HG02973 (cell line): ENCODE measurements around the gene FAM186B.

Experiments
- ATAC-seq: cut with Tn5 transposase; IDR thresholded peaks from one replicate; pipeline ENCODE4 v1.9.1; 2021; ENCODE audit warnings: moderate library complexity; ENCODE audit not compliant: unreplicated experiment

Gene FAM186B

DNA sequence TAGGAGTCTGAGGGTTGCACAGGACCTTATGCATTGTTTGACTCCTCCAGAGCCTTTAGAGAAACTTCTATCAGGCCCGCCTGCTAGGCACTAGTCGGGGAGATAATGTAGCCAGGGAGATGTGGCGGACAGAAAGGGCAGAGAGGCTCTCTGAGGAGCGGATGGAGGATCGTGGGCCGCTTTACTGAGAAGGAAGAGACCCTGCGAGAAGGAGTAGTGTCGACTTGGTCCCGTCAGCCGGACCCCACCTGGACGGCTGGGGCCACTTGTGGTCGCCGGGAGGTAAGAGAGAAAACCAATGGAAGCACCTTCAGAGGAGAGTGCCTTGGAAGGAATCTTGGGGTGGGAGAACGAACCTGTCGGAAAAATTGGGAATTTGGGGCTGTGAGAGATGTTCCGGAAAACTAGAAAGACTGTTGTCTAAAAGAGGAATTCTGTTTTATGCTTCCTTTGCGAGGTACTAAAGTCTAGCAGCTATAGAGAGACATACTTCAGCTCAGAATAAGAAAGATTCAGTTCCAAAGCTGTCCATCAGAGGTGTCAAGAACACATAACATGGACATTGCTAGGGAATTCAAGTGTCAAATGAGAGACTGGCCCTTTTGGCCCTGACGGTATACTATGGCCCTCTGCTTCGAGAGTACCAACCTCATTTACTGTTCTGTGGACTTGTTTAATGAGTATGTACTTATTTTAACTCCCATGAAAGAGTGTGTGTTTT is 36.8 kb downstream of the FAM186B start:
- peak; percentile 10 for ATAC-seq

DNA sequence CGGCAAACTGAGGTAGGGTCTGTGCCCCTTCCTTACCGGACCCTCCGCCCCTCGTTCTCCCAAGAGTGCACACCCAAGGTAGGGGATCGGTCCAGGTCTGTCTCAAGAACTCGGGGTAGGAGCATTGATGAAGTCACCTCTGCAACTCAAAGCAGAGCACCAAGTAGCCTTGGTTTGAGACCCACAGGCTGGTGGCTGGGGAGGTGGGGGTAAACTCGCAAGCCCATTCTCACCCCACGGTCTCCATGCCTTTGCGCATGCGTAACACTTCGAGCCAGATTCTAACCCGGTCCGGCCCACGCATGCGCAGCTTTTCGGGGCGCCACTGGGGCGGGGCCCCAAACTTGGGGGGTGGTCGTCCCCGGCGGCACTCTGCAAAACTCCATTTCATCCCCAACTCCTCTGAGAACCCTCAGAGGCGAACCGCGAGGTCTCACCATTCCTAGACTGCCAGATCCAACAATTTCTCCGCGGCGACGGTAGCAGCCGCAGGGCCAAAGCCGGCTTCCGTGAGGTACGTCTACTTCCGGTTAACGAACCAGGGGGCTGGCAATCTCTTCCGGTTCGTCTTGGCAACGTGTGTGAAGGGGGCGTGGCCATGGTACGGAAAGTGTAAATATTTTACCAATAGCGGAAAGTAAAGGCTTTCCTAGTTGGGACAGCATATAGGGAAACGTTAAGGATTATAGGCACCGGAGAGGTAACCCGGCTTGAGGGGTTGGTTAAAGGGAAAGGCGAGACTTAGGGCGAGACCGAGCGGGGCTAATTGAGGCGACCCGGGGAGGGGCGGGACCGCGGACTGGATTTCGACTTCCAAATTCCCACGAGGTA is 37.6 kb downstream of the FAM186B start, which contains the start of gene MCRS1:
Gene MCRS1 (minus strand): TSS at position 532 of the 831 bp plus-strand sequence. CDS start 1,411 bp downstream, outside the sequence.
- ATAC-seq, result peak; percentile 78

DNA sequence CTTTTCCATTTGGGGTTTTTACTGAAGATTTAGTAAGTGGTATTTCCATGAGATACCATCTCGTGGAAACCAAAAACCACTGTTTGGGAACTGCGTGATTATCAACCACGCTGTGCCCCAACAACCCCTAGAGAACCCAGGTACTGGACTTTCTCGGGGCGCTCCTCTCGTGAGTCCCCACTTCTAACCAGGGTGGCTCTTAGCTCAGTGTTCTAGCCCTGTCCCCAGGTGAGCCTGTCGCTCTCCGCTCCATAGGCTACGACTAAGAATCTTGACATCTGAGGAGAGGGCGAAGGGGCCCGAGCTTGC is 38.2 kb downstream of the FAM186B start:
- peak; percentile 8 for ATAC-seq

DNA sequence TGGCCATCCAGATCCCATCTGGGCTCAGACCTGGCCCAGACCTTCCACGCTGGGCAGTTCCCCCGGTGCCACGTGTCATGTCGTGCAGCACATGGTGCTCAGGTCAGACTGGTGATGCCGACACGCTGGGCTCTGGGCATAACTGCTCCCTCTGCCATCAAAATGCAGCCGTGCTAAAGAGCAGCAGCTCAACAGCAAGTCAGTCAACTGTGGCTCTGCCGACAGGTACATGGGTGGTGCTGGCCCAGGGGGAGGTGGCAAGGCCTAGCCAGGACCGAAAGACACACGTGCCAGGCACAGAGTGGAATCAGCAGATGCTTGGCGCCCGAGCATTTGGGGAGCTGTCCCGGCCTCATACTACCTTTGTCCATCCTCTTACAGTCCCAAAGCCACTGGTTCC is 39.1 kb downstream of the FAM186B start:
- ATAC-seq, result no peak

DNA sequence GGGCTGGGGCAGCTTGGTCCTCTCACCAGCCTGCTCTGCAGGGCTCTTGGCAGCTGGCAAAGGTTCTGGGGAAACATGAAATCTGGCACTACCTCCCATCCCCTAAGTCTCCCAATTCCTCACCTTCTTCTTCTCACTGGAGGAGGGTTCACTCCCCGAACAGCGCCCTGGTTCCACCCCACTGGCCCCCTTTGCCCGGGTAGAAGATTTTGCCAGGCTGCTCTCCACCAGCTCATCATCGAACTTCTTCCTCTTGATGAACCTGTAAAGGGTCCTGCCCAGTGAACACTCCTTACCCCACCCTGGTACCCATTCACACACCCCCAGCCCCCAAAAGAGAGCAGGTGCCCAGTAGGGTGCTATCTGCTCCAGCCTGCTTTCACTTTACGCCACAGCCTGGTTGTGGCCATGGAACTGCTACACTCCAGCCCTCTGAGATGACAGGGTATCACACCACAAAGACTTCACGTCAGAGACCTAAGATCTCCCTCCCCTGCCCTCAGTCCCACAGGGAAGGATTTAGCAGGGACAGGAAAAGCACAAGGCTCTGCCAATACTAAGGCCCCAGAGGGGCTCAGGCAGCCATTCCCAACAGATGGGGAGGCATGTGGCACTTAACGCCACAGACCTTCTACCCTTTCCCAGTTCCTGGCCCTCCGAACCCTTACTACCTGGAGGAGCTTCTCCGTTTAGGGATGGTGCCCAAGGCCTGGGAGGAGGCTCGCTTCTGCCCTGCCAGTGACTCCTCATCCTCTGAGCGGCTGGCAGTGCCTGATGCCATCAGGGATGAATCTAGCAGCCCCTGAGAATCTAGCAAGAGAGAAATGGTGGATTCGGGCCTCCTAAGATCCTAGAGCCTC is 39.8 kb downstream of the FAM186B start:
- ATAC-seq, result no peak

DNA sequence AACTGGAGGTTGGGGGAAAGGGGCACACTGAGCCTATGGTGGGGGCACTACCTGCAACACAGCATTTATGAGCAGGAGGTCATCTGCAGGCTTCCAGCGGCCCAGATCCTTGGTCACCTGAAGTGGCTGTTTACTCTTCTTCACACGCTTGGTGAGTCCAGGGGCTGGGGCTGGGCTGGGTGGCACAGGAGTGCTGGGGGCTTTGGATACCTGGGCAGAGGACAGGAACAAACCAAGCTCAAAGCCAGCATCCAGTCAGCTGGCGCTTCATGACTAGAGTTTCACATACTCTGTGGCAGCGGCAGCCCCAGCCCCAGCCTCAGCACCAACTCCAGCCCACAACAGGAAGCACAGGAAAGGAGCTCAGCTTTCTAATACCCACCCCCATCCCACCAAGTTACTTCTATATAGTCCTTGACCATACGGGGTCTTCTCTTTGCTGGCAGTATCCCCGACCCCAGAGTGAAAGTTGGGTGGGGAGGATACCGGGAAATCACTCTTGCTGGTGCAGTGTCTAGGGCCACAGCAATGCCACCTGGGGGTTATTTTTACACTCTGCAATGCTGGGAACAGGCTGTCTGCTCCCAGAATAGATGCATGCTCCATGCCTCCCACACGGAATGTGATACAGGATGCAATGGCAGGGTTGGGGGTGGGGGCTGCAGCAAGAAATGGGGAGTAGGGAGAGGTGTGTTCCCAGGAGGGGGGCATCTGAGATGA is 40.6 kb downstream of the FAM186B start:
- no peak for ATAC-seq

DNA sequence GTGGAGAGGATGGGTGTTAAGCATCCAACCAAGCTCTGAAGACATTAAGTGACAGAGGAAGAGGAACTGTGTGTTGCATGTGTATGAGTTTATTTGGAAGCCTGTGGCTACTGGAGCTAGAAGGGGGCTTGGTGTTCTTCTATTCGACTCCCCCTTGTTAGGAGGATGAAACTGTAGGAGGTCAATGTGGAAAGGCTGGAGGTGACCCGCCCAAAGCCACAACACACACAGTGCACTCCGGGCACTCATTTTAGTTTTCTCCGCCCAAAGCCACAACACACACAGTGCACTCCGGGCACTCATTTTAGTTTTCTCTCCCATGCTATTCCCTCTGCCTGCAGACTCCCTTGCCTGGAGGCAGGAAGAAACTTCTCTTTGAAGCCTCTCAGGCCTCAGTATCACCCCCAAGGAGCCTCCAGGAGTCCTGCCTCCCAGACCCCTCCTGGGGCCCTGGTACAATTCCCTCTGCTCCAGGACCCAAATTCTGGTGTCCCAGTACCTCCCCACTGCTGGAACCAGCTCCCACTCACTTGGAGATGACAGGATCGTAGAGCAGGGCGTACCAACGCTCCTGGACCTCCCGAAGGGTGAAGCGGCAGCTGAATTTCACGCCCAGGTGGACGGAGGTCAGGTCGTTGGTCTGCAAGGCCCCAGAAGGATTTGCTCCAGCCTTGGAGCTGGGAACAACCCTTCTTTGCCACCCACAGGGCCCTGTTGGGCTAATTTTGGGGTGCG is 41.3 kb downstream of the FAM186B start:
- ATAC-seq, result no peak

DNA sequence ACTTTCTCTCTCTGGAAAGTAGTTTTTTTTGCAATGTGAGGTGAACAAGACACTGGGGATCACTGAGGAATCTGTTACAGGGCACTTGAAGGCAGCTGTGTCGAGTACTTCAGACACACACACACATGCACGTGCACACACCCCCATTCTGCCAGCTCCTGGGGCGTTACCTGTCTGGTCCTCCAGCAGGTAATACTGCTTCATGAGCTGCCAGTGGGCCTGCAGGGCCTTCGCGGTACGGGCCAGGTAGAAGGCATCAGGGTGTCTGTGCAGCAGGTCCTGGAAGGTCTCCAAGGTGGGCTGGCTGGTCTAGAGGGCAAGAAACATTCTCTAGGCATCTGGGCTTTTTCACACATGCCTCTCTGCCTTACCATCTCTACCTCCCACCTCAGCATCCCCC is 42.6 kb downstream of the FAM186B start:
- no peak for ATAC-seq

DNA sequence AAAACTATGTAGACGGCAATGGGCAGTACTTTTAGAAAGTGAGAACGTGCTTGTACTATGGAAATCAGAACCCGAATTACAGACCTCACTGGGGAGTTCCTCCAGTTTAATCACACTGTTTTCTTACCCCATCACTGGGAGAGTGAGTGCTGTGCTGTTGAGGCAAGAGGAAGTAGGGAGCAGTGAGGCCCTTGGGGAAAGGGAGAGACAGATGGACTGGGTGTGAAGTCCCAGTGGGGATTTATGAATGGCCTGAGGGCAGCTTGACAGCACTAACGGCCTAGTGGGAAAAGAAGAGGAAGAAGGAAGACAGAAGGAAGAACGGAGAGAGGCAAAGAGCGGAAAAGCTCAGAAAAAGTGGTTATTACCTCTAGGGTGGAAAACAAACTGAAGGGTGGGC is 43.2 kb downstream of the FAM186B start:
- ATAC-seq, result no peak

DNA sequence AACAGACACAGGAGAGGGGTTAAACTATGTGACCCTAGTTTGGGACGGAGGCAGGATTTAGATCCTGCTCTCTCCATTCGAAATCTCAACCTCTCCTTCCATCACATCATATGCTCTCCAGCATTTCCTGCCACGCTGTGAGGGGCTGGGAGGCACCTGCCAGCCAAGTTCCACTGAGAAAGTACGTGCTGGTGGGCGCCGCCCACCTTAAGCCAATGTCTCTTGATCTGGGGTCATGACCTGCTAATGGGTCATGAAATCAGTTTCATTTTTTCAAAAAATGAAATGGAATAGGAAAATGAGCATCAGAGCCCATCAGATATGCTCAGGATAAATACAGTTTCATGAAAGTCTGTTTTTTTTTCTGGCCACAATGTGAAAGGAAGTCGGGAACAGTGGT is 44.7 kb downstream of the FAM186B start:
- ATAC-seq, result no peak

DNA sequence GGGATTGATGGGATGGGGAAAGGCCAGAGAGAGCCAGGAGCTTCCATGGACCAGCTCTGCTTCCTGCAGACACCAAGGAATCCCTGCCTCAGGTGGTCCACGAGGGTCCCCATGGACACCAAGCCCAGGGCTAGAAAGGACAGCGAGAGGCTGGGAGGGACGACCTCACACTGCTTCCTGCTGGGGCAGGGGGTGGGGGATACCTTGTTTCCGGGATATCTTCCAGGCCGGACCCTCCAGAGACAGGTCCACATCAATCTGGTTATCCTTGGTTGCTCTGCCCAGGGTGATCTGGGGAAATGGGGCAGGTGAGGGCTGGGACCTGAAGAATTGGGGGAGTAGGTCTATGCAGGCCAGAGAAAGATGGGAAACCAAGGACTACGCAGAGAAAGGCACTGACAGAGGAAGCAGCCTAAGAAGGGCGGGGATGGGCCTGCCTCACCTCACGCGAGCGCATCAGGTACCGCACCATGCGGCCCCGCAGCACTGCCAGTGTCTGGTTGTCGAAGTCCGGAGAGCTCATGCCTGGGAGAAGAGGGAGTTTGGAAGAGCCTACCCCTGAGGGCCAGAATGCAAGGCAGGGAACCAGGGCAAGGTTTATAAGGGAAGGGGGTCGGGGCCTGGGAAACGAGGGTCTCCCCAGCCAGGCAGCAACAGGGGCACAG is 46.3 kb downstream of the FAM186B start:
- ATAC-seq, result no peak

DNA sequence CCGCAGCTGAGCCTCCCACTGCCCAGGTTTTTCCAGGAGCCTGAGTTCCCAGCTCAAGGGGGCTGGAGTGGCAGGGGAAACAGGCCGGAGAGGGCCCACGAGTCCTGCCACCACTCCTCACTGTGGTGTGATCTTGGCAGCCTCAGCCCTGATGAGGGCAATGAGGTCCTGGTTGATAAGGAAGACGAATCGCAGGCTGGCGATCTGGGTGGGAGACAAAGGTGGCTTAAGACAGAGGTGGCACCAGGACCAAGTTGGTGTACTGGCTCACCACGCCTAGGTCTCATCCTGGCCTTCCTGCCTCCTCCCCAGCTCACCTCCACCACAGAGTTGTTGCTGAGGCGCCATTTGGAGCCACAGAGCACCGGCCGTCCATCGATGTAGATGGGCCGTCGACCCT is 46.9 kb downstream of the FAM186B start:
- ATAC-seq, result no peak

DNA sequence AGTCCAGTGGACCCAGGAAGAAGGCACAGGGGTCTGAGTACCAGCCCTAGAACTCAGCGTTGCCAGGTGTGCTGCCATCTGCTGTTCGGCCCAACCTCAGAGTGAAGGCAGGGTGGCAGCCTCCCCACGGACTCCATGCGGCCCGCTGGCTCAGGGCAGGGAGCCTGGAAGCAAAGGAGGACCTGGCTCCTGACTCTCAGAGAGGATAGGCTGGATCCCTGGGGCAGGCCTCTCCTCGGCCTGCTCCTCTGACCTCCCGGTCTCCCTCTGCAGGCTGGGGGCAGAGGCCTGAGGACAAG is 47.6 kb downstream of the FAM186B start:
- no peak for ATAC-seq

DNA sequence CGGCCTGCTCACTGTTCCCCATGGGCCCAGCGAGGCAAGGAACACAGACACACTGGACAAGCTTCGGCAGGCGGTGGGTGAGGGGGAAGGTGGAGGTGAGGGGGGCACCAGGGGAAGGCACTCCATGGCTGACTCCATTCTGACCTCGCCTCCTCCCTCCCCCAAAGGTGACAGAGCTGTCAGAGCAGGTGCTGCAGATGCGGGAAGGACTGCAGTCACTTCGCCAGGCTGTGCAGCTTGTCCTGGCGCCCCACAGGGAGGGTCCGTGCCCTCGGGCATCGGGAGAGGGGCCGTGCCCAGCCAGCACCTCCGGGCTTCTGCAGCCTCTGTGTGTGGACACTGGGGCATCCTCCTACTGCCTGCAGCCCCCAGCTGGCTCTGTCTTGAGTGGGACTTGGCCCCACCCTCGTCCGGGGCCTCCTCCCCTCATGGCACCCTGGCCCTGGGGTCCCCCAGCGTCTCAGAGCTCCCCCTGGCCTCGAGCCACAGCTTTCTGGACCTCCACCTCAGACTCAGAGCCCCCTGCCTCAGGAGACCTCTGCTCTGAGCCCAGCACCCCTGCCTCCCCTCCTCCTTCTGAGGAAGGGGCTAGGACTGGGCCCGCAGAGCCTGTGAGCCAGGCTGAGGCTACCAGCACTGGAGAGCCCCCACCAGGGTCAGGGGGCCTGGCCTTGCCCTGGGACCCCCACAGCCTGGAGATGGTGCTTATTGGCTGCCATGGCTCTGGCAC is 48.1 kb downstream of the FAM186B start:
- no peak for ATAC-seq

DNA sequence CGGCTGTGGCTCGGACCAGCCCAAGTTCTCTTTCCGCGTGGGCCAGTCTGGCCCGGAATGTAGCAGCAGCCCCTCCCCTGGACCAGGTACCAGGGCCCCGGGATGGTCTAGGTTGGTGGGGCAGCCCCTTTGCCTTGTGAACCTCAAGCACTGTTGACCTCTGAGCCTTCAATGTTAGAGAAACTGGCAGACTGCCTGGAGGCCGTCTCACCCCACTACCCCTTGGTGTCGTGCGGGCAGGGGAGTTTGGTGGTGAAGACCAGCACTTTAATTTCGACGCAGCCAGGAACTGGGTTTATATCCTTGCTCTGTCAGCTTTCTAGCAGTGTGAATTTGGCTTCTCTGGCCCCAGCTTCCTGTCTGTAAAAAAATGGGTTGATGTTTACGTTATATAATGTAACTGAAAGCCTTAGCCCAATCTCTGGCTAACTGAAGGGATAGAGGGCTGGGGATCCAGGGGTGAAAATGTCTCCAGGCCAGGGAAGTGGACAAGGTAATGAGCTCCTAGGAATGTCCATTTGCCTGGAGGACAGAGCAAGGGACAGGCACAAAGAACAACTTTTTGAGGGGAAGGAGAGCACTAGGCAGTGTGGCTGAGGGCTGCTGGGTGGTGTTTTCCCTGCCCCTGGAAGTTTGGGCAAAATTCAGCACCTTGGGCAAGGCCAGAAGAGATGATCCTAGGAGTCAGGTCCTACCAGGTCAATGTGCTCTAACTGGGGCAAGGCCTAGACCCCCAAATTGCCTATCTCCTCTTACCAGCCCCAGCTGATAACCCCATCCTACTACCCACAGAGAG is 48.9 kb downstream of the FAM186B start:
- ATAC-seq, result no peak

DNA sequence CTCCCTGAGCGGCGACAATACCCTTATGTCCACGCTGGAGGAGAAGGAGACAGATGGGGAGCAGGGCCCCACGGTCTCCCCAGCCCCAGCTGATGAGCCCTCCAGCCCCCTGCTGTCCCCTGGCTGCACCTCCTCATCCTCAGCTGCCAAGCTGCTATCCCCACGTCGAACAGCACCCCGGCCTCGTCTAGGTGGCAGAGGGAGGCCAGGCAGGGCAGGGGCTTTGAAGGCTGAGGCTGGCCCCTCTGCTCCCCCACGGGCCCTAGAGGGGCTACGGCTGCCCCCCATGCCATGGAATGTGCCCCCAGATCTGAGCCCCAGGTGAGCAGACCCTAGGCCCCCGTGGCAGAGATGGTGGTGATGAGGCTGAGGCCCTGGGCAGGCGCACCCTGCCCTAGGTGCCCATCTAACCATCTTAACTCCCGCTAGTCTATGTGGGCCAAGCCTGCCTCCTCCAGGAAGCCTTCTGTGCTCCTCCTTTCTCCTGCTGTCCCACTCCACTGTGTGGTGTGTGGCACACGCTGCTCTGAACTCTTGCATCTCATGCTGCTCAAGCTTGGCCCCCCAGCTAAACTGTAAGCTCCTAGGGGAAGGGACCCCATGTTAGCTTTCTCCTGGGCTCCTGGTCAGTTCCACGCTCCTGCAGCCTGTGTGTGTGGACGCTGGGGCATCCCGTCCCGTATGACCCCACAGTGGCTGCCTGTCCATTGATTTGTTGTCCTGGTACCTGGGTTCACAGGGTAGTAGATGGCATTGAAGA is 49.6 kb downstream of the FAM186B start:
- ATAC-seq, result no peak

DNA sequence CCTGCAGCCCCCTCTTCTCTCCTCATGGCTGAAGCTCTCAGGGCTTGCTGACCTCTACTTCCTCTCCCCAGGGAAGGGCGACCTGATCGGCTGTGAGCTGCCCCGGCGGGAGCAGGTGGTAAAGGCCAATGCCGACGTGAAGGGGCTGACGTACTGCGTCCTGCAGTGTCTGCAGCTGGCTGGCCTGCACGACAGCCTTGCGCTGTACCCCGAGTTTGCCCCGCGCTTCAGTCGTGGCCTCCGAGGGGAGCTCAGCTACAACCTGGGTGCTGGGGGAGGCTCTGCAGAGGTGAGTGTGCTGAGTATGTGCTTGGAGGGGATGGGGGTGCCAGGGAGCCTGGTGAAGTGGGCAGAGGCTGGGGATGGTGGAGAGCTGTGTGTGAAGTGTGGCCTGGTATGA is 51.2 kb downstream of the FAM186B start:
- no peak for ATAC-seq
